Spleen (tissue), 7 donors: ENCODE measurements around the gene PARP1.

Experiments used
- POLR2A ChIP-seq, 3 donors: fragments of 450-650 bp; IDR thresholded peaks; one replicate each; pipeline ENCODE4 v1.5.1; 2017; ENCODE audit warnings: antibody characterized with exemption in 3 of 3, mild to moderate bottlenecking in 1 of 3
- POLR2AphosphoS5 ChIP-seq, 3 donors: sonication (generic); formaldehyde crosslinking; IDR thresholded peaks; one replicate each; pipeline ENCODE4 v1.5.1; 2017; ENCODE audit warnings: antibody characterized with exemption in 3 of 3
- TF ChIP-seq, protein P1 (sequence below), 11 experiments: fragments of 200-600 bp in 7 of 11; fragments of 450-650 bp in 4 of 11; sonication (generic) in 4 of 11; IDR thresholded peaks in 8 of 11; conservative IDR thresholded peaks in 3 of 11; 1 replicate in 7 of 11; 2 replicates in 4 of 11; pipeline versions ENCODE4 v1.4.0 to v1.8.0; 2016 to 2021; ENCODE audit warnings: antibody characterized with exemption in 11 of 11, inconsistent platforms in 4 of 11, mild to moderate bottlenecking in 1 of 11
- donor health status: DM: no; HTN: no; CAD: no; lungs with moderate emphysema.
- donor health status: DM: no; HTN: no; CAD: no.
- donor health status: DM: no; HTN: no; CAD: no.

DNA sequence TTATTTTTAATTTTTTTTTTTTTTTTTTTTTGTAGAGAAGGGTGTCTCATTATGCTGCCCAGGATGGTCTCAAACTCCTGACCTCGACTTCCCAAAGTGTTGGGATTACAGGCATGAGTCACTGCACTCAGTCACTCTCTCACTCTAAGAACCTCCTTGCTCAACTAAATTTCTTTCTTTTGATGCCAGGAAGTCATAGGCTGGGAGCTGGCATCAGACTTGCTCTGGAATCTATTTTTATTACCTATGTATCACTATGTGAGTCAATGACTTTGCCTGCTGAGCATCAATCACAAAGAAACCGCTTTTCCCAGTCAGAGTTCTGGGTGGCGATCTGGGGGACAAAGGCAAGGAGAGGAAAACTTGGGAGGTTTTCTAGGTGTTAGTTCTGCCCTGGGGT, 35.5 kb upstream of the PARP1 start:
- TF ChIP-seq POLR2A (IDR thresholded peaks at IDR 0.05) (no peak), POLR2AphosphoS5 (IDR thresholded peaks at IDR 0.05) (no peak)
- TF ChIP-seq, protein P1, sequence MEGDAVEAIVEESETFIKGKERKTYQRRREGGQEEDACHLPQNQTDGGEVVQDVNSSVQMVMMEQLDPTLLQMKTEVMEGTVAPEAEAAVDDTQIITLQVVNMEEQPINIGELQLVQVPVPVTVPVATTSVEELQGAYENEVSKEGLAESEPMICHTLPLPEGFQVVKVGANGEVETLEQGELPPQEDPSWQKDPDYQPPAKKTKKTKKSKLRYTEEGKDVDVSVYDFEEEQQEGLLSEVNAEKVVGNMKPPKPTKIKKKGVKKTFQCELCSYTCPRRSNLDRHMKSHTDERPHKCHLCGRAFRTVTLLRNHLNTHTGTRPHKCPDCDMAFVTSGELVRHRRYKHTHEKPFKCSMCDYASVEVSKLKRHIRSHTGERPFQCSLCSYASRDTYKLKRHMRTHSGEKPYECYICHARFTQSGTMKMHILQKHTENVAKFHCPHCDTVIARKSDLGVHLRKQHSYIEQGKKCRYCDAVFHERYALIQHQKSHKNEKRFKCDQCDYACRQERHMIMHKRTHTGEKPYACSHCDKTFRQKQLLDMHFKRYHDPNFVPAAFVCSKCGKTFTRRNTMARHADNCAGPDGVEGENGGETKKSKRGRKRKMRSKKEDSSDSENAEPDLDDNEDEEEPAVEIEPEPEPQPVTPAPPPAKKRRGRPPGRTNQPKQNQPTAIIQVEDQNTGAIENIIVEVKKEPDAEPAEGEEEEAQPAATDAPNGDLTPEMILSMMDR (IDR thresholded peaks at IDR 0.05 in 8 of 11, conservative IDR thresholded peaks at IDR 0.05 in 3 of 11), result no peak
